22Rv1 (cell line): Measurements from ENCODE around the gene TAS2R41.

Source experiments
- CTCF ChIP-seq: fragments of 450-650 bp; IDR thresholded peaks from 2 replicates; pipeline ENCODE4 v1.5.1; 2017; ENCODE audit warnings: mild to moderate bottlenecking
- ZFX ChIP-seq: fragments of 450-650 bp; IDR thresholded peaks from 2 replicates; pipeline ENCODE4 v1.6.1; 2017; ENCODE audit warnings: antibody characterized with exemption, borderline replicate concordance

GRCh38 chr7:143434660-143435059, 43.0 kb upstream of the TAS2R41 start:
- TF ChIP-seq CTCF (no peak), ZFX (no peak)
